HEK293 (cell line): ENCODE results near the gene AR.

Experiments
- CTCF ChIA-PET: fragments of 350-600 bp; formaldehyde crosslinking; extraction: SDS; loops from one replicate; lab custom pipeline; 2021; ENCODE audit warnings: antibody characterized with exemption; lab: Yijun Ruan, JAX
- POLR2A ChIA-PET: fragments of 300-600 bp; formaldehyde crosslinking; extraction: SDS; loops from one replicate; lab custom pipeline; 2020; ENCODE audit warnings: antibody characterized with exemption, inconsistent platforms; lab: Yijun Ruan, JAX
- H3K27ac ChIP-seq: fragments of 200-500 bp; sonication (Bioruptor generic); 2 replicates; pipeline ENCODE4 v1.5.1; 2014; ENCODE audit warnings: low read depth, low read length, control low read depth, inconsistent platforms; ENCODE audit errors: extremely low read depth
- H3K36me3 ChIP-seq, 2 experiments: fragments of 200-500 bp in 1 of 2; sonication (Bioruptor generic) in 1 of 2; 1 replicate in 1 of 2; 2 replicates in 1 of 2; pipeline ENCODE4 v1.5.1; 2014 to 2017; ENCODE audit warnings: inconsistent platforms in 2 of 2, low read length in 2 of 2; ENCODE audit not compliant: control insufficient read depth in 2 of 2, insufficient read depth in 1 of 2
- H3K4me1 ChIP-seq: fragments of 200-500 bp; sonication (Bioruptor generic); 2 replicates; pipeline ENCODE4 v1.5.1; 2014; ENCODE audit warnings: mild to moderate bottlenecking, low read length, inconsistent platforms; ENCODE audit not compliant: control insufficient read depth, insufficient read depth
- H3K4me3 ChIP-seq: 2 replicates; pipeline ENCODE4 v1.5.1; 2011; ENCODE audit warnings: low read depth, mild to moderate bottlenecking, control low read depth, low read length, moderate library complexity
- H3K9me3 ChIP-seq: fragments of 200-500 bp; sonication (Bioruptor generic); 2 replicates; pipeline ENCODE4 v1.5.1; 2014; ENCODE audit warnings: low read depth, low read length, inconsistent platforms; ENCODE audit not compliant: control insufficient read depth, insufficient read depth
- GFI1B ChIP-seq: fragments of 450-650 bp; formaldehyde crosslinking; IDR thresholded peaks from 2 replicates; pipeline ENCODE4 v1.5.1; 2016; ENCODE audit warnings: missing biosample characterization, missing genetic modification characterization
- MZF1 ChIP-seq: fragments of 450-650 bp; formaldehyde crosslinking; IDR thresholded peaks from 2 replicates; pipeline ENCODE4 v1.5.1; 2017; ENCODE audit warnings: missing biosample characterization, missing genetic modification characterization, borderline replicate concordance
- ZFP41 ChIP-seq: fragments of 450-650 bp; formaldehyde crosslinking; IDR thresholded peaks from 2 replicates; pipeline ENCODE4 v1.5.1; 2016; ENCODE audit warnings: missing biosample characterization, missing genetic modification characterization, borderline replicate concordance
- ZNF121 ChIP-seq: fragments of 450-650 bp; formaldehyde crosslinking; IDR thresholded peaks from 2 replicates; pipeline ENCODE4 v1.5.1; 2016; ENCODE audit warnings: missing biosample characterization, missing genetic modification characterization
- ZNF175 ChIP-seq: fragments of 450-650 bp; formaldehyde crosslinking; IDR thresholded peaks from 2 replicates; pipeline ENCODE4 v1.5.1; 2016; ENCODE audit warnings: missing biosample characterization, missing genetic modification characterization
- ZNF184 ChIP-seq: fragments of 450-650 bp; IDR thresholded peaks from 2 replicates; pipeline ENCODE4 v1.5.1; 2018; ENCODE audit warnings: missing biosample characterization, mild to moderate bottlenecking, missing genetic modification characterization
- ZNF2 ChIP-seq: fragments of 450-650 bp; formaldehyde crosslinking; IDR thresholded peaks from 2 replicates; pipeline ENCODE4 v1.5.1; 2016; ENCODE audit warnings: missing biosample characterization, missing genetic modification characterization
- ZNF426 ChIP-seq: fragments of 450-650 bp; formaldehyde crosslinking; IDR thresholded peaks from 2 replicates; pipeline ENCODE4 v1.5.1; 2017; ENCODE audit warnings: missing biosample characterization, missing genetic modification characterization, mild to moderate bottlenecking, inconsistent platforms, moderate library complexity
- ZNF501 ChIP-seq: fragments of 450-650 bp; formaldehyde crosslinking; IDR thresholded peaks from 2 replicates; pipeline ENCODE4 v1.5.1; 2016; ENCODE audit warnings: missing biosample characterization, missing genetic modification characterization
- ZNF521 ChIP-seq: fragments of 450-650 bp; formaldehyde crosslinking; IDR thresholded peaks from 2 replicates; pipeline ENCODE4 v1.5.1; 2017; ENCODE audit warnings: missing biosample characterization, mild to moderate bottlenecking, missing genetic modification characterization
- ZNF549 ChIP-seq: fragments of 450-650 bp; IDR thresholded peaks from 2 replicates; pipeline ENCODE4 v1.5.1; 2018; ENCODE audit warnings: missing biosample characterization, missing genetic modification characterization, mild to moderate bottlenecking, inconsistent platforms, moderate library complexity
- ZNF560 ChIP-seq: fragments of 450-650 bp; formaldehyde crosslinking; IDR thresholded peaks from 2 replicates; pipeline ENCODE4 v1.5.1; 2017; ENCODE audit warnings: missing biosample characterization, missing genetic modification characterization, borderline replicate concordance
- ZNF571 ChIP-seq: fragments of 450-650 bp; formaldehyde crosslinking; IDR thresholded peaks from 2 replicates; pipeline ENCODE4 v1.5.0; 2017; ENCODE audit warnings: missing biosample characterization, missing genetic modification characterization
- ZNF596 ChIP-seq: fragments of 450-650 bp; IDR thresholded peaks from 2 replicates; pipeline ENCODE4 v1.5.0; 2018; ENCODE audit warnings: missing biosample characterization, mild to moderate bottlenecking, missing genetic modification characterization, moderate library complexity
- ZNF785 ChIP-seq: fragments of 450-650 bp; formaldehyde crosslinking; IDR thresholded peaks from 2 replicates; pipeline ENCODE4 v1.5.1; 2016; ENCODE audit warnings: missing biosample characterization, missing genetic modification characterization
- ZNF792 ChIP-seq: fragments of 450-650 bp; formaldehyde crosslinking; IDR thresholded peaks from 2 replicates; pipeline ENCODE4 v1.5.1; 2016; ENCODE audit warnings: missing biosample characterization, missing genetic modification characterization
- ZSCAN23 ChIP-seq: fragments of 450-650 bp; formaldehyde crosslinking; IDR thresholded peaks from 2 replicates; pipeline ENCODE4 v1.5.1; 2016; ENCODE audit warnings: missing biosample characterization, missing genetic modification characterization
- TF ChIP-seq, protein P1 (sequence below): fragments of 450-650 bp; formaldehyde crosslinking; IDR thresholded peaks from 2 replicates; pipeline ENCODE4 v1.5.1; 2016; ENCODE audit warnings: missing biosample characterization, missing genetic modification characterization
- TF ChIP-seq, protein P2 (sequence below): fragments of 450-650 bp; formaldehyde crosslinking; IDR thresholded peaks from 2 replicates; pipeline ENCODE4 v1.5.1; 2017; ENCODE audit warnings: missing biosample characterization, missing genetic modification characterization

AR gene

DNA sequence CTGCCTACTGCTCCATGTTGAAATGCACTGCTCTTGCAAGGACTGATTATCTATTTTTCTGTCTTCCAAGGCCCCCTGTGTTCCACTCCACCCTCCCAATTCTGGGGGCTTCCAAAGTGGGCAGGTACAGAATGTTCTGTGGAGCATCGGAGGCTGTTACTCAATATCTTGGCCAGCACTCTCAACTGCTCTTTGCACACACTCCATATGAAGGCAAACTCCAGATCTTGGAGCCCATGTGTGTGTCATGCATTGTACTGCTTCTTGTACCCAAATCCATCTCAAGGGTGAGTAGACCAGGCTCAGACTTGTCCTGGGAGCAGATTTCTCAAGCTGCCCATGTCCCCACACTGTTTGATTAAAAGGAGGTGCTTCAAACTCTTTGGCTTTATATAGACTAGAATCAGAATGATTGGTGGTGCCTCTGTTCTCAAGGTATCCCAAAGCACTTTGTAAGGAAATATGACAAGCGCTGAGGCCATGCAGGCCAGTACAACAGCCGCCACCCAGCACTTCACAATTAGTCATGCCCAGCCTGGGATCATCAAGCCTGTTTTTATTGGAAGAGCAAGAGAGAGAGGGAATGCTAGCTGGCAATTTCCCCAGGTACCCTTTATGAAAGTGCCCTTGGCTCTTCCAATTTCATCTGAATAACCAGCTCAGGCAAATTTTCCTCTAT lies 44.3 kb downstream of the AR start:
- H3K36me3 ChIP-seq = peaks cover 0 to 8% of the 10 kb centered on the region in 2 experiments; a peak in 1 of 3 replicates
- H3K9me3 ChIP-seq = no peaks in the 10 kb centered on the region
- POLR2A ChIA-PET = no interaction called here
- no peak overlapping the region for H3K4me3 ChIP-seq
- H3K27ac ChIP-seq = no peak overlapping the region
- CTCF ChIA-PET = no interaction called here
- TF ChIP-seq ZNF184 (no peak), ZSCAN23 (no peak), ZNF560 (tag by site-specific recombination) (no peak), ZNF2 (tag by site-specific recombination) (no peak), ZNF521 (no peak), ZNF426 (tag by site-specific recombination) (no peak), ZNF596 (tag by site-specific recombination) (no peak), GFI1B (tag by site-specific recombination) (no peak), ZNF792 (tag by site-specific recombination) (no peak), ZNF549 (no peak), MZF1 (tag by site-specific recombination) (no peak), ZNF121 (tag by site-specific recombination) (no peak), ZNF785 (tag by site-specific recombination) (no peak), ZFP41 (tag by site-specific recombination) (no peak), ZNF571 (no peak), ZNF501 (tag by site-specific recombination) (no peak), ZNF175 (tag by site-specific recombination) (no peak)
- TF ChIP-seq, protein P1, sequence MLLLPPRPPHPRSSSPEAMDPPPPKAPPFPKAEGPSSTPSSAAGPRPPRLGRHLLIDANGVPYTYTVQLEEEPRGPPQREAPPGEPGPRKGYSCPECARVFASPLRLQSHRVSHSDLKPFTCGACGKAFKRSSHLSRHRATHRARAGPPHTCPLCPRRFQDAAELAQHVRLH (tag by site-specific recombination) = no peak
- TF ChIP-seq, all 188 proteins: peak for 0
- no peaks in the 10 kb centered on the region for H3K4me1 ChIP-seq

GRCh38 chrX:67596839-67597790 lies 53.3 kb downstream of the AR start:
- ChIA-PET POLR2A (no interaction called here), CTCF (interaction anchor here (0.6 kb wide), 1 partner anchor 1703 kb away, joined by 3 read pairs; no protein-coding TSS in a partner anchor)

More at GRCh38 chrX:67596839-67597790, 53.3 kb downstream of the AR start:
- Histone ChIP-seq H3K27ac (no peak overlapping the region), H3K4me3 (no peak overlapping the region), H3K4me1 (no peaks in the 10 kb centered on the region), H3K36me3 (peaks cover 0 to 3% of the 10 kb centered on the region in 2 experiments; a peak in 1 of 3 replicates), H3K9me3 (no peaks in the 10 kb centered on the region)
- TF ChIP-seq, protein P2, sequence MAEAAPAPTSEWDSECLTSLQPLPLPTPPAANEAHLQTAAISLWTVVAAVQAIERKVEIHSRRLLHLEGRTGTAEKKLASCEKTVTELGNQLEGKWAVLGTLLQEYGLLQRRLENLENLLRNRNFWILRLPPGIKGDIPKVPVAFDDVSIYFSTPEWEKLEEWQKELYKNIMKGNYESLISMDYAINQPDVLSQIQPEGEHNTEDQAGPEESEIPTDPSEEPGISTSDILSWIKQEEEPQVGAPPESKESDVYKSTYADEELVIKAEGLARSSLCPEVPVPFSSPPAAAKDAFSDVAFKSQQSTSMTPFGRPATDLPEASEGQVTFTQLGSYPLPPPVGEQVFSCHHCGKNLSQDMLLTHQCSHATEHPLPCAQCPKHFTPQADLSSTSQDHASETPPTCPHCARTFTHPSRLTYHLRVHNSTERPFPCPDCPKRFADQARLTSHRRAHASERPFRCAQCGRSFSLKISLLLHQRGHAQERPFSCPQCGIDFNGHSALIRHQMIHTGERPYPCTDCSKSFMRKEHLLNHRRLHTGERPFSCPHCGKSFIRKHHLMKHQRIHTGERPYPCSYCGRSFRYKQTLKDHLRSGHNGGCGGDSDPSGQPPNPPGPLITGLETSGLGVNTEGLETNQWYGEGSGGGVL (tag by site-specific recombination) = no peak
- TF ChIP-seq, all 188 proteins: peak for 0
